ENCODE data around the gene PALMD. TPM values are rescaled to one million over a fixed set of nuclear protein-coding genes. Genes with fewer than 3 reads are reported as not detected.

Gene PALMD
- total RNA-seq, 1 experiment from 2014 or later: not detected

DNA sequence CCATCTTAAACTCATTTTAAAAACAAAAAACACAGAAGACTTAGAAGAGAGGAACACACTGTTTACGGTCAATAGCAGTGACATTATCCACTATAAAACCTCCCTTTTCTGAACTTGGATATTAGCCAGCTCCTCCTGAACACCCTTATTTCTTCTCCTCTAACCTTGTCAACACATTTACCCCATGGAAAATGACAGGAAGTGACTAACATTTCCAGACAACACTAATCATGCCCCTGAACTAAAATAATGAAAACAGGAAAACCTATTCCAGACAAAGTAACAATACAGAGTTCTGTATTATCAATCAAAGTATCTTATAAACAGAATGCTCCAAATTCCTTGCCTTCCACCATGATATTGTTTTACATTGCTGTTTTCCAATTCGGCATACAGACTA, 45.3 kb downstream of the PALMD start:
- Histone ChIP-seq H3K4ac (ENCODE audit: low read depth, low read length) (no peak overlapping the region), H2BK5ac (ENCODE audit: insufficient read length, low read length) (no peak overlapping the region), H4K91ac (ENCODE audit: insufficient read length, low read depth, low read length) (no peak overlapping the region), H2BK15ac (ENCODE audit: low read depth, low read length) (no peak overlapping the region), H3K79me2 (ENCODE audit: insufficient read depth, low read length) (no peaks in the 10 kb centered on the region), H3K79me1 (ENCODE audit: insufficient read depth, low read depth, low read length, poor library complexity, severe bottlenecking) (no peaks in the 10 kb centered on the region), H3K23me2 (ENCODE audit: insufficient read length, low read depth, low read length, poor library complexity, severe bottlenecking) (no peaks in the 10 kb centered on the region), H3K4me1 (ENCODE audit: insufficient read depth, low read length) (no peaks in the 10 kb centered on the region), H3K27ac (ENCODE audit: insufficient read length, low read depth, low read length) (no peak overlapping the region), H3K9ac (ENCODE audit: extremely low read depth, insufficient read length, low read length) (no peak overlapping the region), H3K18ac (ENCODE audit: insufficient read length, low read depth, low read length) (no peak overlapping the region), H3T11ph (ENCODE audit: low read length) (no peak overlapping the region), H3K23ac (ENCODE audit: insufficient read length, low read depth, low read length) (no peak overlapping the region), H3K9me3 (ENCODE audit: control insufficient read depth, low read depth, low read length) (no peaks in the 10 kb centered on the region), H2BK12ac (ENCODE audit: insufficient read length, low read depth, low read length) (no peak overlapping the region), H3K4me2 (ENCODE audit: insufficient read depth, insufficient read length, low read length) (no peak overlapping the region), H2AFZ (ENCODE audit: low read length) (no peak overlapping the region), H3K14ac (ENCODE audit: insufficient read depth, low read length) (no peak overlapping the region), H2AK5ac (ENCODE audit: insufficient read length, low read length) (no peak overlapping the region), H2BK120ac (ENCODE audit: low read depth, low read length, poor library complexity, severe bottlenecking) (no peak overlapping the region), H4K5ac (ENCODE audit: insufficient read length, low read depth, low read length) (no peak overlapping the region), H4K20me1 (ENCODE audit: control insufficient read depth, insufficient read depth, insufficient read length) (no peaks in the 10 kb centered on the region), H3K56ac (ENCODE audit: insufficient read length, low read depth, low read length) (no peak overlapping the region), H3K27me3 (ENCODE audit: insufficient read depth, low read length) (no peaks in the 10 kb centered on the region), H4K8ac (replicated peaks; ENCODE audit: insufficient read length, low read depth, low read length) (no peak overlapping the region), H2BK20ac (ENCODE audit: low read depth, low read length, poor library complexity, severe bottlenecking) (no peak overlapping the region)
- no peak overlapping the region for H3K27ac Mint-ChIP-seq
- no peaks in the 10 kb centered on the region for H3K4me1 Mint-ChIP-seq
- no CpG with 5 or more reads among the region's 2 CpGs for WGBS (ENCODE audit: extremely low coverage, insufficient read length, low lambda C conversion rate)
- no peak for DNase-seq
- H3K9me3 Mint-ChIP-seq: no peaks in the 10 kb centered on the region
- no peak overlapping the region for H3K4me3 Mint-ChIP-seq
- H3K36me3 Mint-ChIP-seq (ENCODE audit: insufficient read depth in 1 of 3, low read depth in 3 of 3): no peaks in the 10 kb centered on the region
- no peaks in the 10 kb centered on the region for H3K27me3 Mint-ChIP-seq (ENCODE audit: low read depth)
- TF ChIP-seq, protein P1, sequence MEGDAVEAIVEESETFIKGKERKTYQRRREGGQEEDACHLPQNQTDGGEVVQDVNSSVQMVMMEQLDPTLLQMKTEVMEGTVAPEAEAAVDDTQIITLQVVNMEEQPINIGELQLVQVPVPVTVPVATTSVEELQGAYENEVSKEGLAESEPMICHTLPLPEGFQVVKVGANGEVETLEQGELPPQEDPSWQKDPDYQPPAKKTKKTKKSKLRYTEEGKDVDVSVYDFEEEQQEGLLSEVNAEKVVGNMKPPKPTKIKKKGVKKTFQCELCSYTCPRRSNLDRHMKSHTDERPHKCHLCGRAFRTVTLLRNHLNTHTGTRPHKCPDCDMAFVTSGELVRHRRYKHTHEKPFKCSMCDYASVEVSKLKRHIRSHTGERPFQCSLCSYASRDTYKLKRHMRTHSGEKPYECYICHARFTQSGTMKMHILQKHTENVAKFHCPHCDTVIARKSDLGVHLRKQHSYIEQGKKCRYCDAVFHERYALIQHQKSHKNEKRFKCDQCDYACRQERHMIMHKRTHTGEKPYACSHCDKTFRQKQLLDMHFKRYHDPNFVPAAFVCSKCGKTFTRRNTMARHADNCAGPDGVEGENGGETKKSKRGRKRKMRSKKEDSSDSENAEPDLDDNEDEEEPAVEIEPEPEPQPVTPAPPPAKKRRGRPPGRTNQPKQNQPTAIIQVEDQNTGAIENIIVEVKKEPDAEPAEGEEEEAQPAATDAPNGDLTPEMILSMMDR (conservative IDR thresholded peaks at IDR 0.05): no peak

Measured in H9 (cell line).